ENCODE results near the gene PIGV.

GRCh38 chr1:26788836-26789611 is 1.3 kb downstream of the PIGV start:
- TF ChIP-seq RCOR1 (IDR thresholded peaks at IDR 0.05; ENCODE audit: insufficient replicate concordance, low read length) = no peak
- peak; percentile 98 for TF ChIP-seq CTCF (conservative IDR thresholded peaks at IDR 0.05; ENCODE audit: low read depth, low read length)
- no peak for TF ChIP-seq RFX5 (IDR thresholded peaks at IDR 0.05; ENCODE audit: low read depth, low read length)
- TF ChIP-seq MAZ (IDR thresholded peaks at IDR 0.05; ENCODE audit: borderline replicate concordance, low read depth, low read length) = peak; percentile 92; the same call in 1 of the 2 replicates
- TF ChIP-seq BHLHE40 (IDR thresholded peaks at IDR 0.05; ENCODE audit: low read depth, low read length) = no peak
- TF ChIP-seq POLR2A (IDR thresholded peaks at IDR 0.05; ENCODE audit: low read depth, low read length) = peak; percentile 62
- peak; percentile 98 for TF ChIP-seq RAD21 (IDR thresholded peaks at IDR 0.05; ENCODE audit: low read length)
- TF ChIP-seq ELK1 (IDR thresholded peaks at IDR 0.05; ENCODE audit: borderline replicate concordance, low read depth, low read length) = no peak
- no peak for TF ChIP-seq USF2 (IDR thresholded peaks at IDR 0.05; ENCODE audit: low read depth, low read length)
- peak; percentile 31; the same call in 1 of the 2 replicates for TF ChIP-seq CEBPB (IDR thresholded peaks at IDR 0.05; ENCODE audit: low read depth, low read length)
